ENCODE measurements around the gene HS6ST2. TPM values are rescaled to one million over a fixed set of nuclear protein-coding genes. Genes with fewer than 3 reads are reported as not detected.

The HS6ST2 gene
- total RNA-seq, 1 experiment from 2014 or later, result 0.26 TPM

- ChIA-PET CTCF (no interaction called here), POLR2A (no interaction called here)
- H3K27ac ChIP-seq (ENCODE audit: low read length), result no peak overlapping the region
- H3K36me3 ChIP-seq (ENCODE audit: control insufficient read depth, insufficient read depth, low read length), result no peaks in the 10 kb centered on the region
- no peaks in the 10 kb centered on the region for H3K9me3 ChIP-seq (ENCODE audit: control insufficient read depth, insufficient read depth, low read depth, low read length)
- H3K4me3 ChIP-seq (ENCODE audit: low read depth in 2 of 2, low read length in 2 of 2), result no peak overlapping the region
- BruUV-seq (replicated peaks), result no TSS peak
- intact Hi-C loops (cut with micrococcal nuclease; ENCODE audit: unreplicated experiment), result no loop called here
- TF ChIP-seq POLR2AphosphoS5 (IDR thresholded peaks at IDR 0.05; ENCODE audit: low read depth, low read length) (no peak), CTCF (IDR thresholded peaks at IDR 0.05) (no peak), TCF7L2 (IDR thresholded peaks at IDR 0.05; ENCODE audit: low read depth, low read length) (no peak), SIN3A (IDR thresholded peaks at IDR 0.05; ENCODE audit: borderline replicate concordance, insufficient read depth, low read depth, low read length) (no peak), REST (IDR thresholded peaks at IDR 0.05; ENCODE audit: insufficient read depth in 1 of 2, low read depth in 2 of 2, low read length in 1 of 2) (no peak)
- peaks cover 10% of the 10 kb centered on the region for H3K27me3 ChIP-seq (ENCODE audit: control insufficient read depth, insufficient read depth, low read length)
- in situ Hi-C loops (cut with HindIII; ENCODE audit: low pct_unique_long_range_greater_than_20kb, low sequenced_read_pairs), result no loop called here
- peaks cover 6% of the 10 kb centered on the region; the same call in 1 of the 2 replicates for H3K4me1 ChIP-seq (ENCODE audit: control insufficient read depth, insufficient read depth, low read length)
- DNase-seq (ENCODE audit: low read depth, low spot score) (no peak), ATAC-seq (no peak)
These were observed 3.1 kb upstream of the HS6ST2 start for GRCh38 chrX:132961511-132961910.

GRCh38 chrX:132957211-132958090, 978 bp downstream of the HS6ST2 start:
- POLR2A ChIA-PET, result no interaction called here

More at GRCh38 chrX:132957211-132958090, 978 bp downstream of the HS6ST2 start:
- DNase-seq (ENCODE audit: low read depth, low spot score) (no peak), ATAC-seq (peak; percentile 38)
- TF ChIP-seq REST (IDR thresholded peaks at IDR 0.05; ENCODE audit: insufficient read depth in 1 of 2, low read depth in 2 of 2, low read length in 1 of 2) (no peak), SIN3A (IDR thresholded peaks at IDR 0.05; ENCODE audit: borderline replicate concordance, insufficient read depth, low read depth, low read length) (no peak), CTCF (IDR thresholded peaks at IDR 0.05) (no peak), POLR2AphosphoS5 (IDR thresholded peaks at IDR 0.05; ENCODE audit: low read depth, low read length) (no peak), TCF7L2 (IDR thresholded peaks at IDR 0.05; ENCODE audit: low read depth, low read length) (no peak)
- Histone ChIP-seq H3K27ac (ENCODE audit: low read length) (no peak overlapping the region), H3K36me3 (ENCODE audit: control insufficient read depth, insufficient read depth, low read length) (no peaks in the 10 kb centered on the region), H3K9me3 (ENCODE audit: control insufficient read depth, insufficient read depth, low read depth, low read length) (no peaks in the 10 kb centered on the region), H3K27me3 (ENCODE audit: control insufficient read depth, insufficient read depth, low read length) (peaks cover 17% of the 10 kb centered on the region), H3K4me3 (ENCODE audit: low read depth in 2 of 2, low read length in 2 of 2) (peak overlapping the region; percentile 18 to 46), H3K4me1 (ENCODE audit: control insufficient read depth, insufficient read depth, low read length) (peaks cover 6% of the 10 kb centered on the region)
- CTCF ChIA-PET, result no interaction called here
- in situ Hi-C loops (cut with HindIII; ENCODE audit: low pct_unique_long_range_greater_than_20kb, low sequenced_read_pairs), result no loop called here
- no TSS peak for BruUV-seq (replicated peaks)
- intact Hi-C loops (cut with micrococcal nuclease; ENCODE audit: unreplicated experiment), result no loop called here
